SU-DHL-6 (cell line): ENCODE results near the gene HS6ST3.

Experiments
- CTCF ChIP-seq: fragments of 200-600 bp; sonication (generic); IDR thresholded peaks from one replicate; pipeline ENCODE4 v1.5.1; 2017; ENCODE audit warnings: antibody characterized with exemption, mild to moderate bottlenecking, low read length, moderate library complexity; ENCODE audit not compliant: insufficient read depth, poor library complexity, severe bottlenecking
- EZH2phosphoT487 ChIP-seq: fragments of 200-600 bp; sonication (generic), shearing (Covaris generic); conservative IDR thresholded peaks from 2 replicates; pipeline ENCODE4 v1.6.1; 2018; ENCODE audit warnings: mild to moderate bottlenecking, antibody characterized with exemption, low read length, moderate library complexity, mixed read lengths

- TF ChIP-seq CTCF (no peak), EZH2phosphoT487 (no peak)
Measured at GRCh38 chr13:96637039-96637438, 547.1 kb downstream of the HS6ST3 start.
